Measurements from ENCODE around the gene HGD. TPM values are rescaled to one million over a fixed set of nuclear protein-coding genes. Genes with fewer than 3 reads are reported as not detected.

HGD gene
- total and polyA plus RNA-seq, 12 donors: 0.32 to 2.2 (median 0.72) TPM; not detected in 1

DNA sequence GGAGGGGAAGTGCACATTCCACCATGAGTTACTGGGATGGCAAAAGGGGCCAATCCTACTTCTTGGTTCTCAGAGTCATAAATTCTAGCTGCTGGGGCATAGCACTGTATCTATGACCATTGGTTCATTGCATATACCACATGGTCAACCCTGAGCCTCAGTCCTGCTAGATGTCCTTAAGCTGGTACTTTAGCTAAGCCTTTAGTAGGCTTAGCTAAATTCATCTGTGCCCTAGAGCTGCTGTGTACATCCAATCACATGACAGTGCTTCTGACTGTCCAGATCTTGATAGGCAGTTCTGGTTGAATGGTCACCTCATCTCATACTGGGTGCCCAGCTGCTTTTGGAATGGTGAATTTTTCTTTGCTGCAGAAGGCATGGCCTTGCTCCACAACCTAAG, 77.7 kb downstream of the HGD start:
- H3K9me3 ChIP-seq (replicated peaks in 1 of 3): no peaks in the 10 kb centered on the region
- peaks cover 3 to 19% of the 10 kb centered on the region in 2 donors for H3K4me1 ChIP-seq (replicated peaks in 1 of 2)
- intact Hi-C loops (cut with DNase I): no loop called here
- H3K36me3 ChIP-seq (replicated peaks in 1 of 2): peaks cover 0 to 21% of the 10 kb centered on the region in 2 donors
- H3K27me3 ChIP-seq: no peaks in the 10 kb centered on the region
- TF ChIP-seq POLR2A (IDR thresholded peaks at IDR 0.05): no peak
- DNase-seq: no peak
- H3K4me3 ChIP-seq: no peak overlapping the region
- no peak overlapping the region for H3K27ac ChIP-seq

DNA sequence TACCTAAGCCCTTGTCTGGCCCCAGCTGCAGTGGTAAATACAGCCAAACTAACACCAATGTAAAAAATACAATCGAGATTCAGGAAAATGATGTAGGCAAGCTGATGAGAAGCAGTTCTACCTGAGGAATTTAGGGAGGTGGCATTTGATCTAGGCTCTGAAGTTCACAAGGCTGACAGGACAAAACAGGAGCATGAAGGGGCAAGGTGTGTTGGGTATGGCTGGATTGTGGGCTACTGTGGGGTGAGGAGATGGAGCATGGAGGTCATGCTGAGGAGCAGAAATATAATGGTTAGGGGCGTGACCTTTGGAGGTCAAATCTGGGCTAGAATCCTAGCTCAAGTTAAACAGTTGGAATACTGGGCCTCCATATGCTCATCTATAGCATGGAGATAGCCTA, 79.4 kb downstream of the HGD start:
- TF ChIP-seq, protein P1, sequence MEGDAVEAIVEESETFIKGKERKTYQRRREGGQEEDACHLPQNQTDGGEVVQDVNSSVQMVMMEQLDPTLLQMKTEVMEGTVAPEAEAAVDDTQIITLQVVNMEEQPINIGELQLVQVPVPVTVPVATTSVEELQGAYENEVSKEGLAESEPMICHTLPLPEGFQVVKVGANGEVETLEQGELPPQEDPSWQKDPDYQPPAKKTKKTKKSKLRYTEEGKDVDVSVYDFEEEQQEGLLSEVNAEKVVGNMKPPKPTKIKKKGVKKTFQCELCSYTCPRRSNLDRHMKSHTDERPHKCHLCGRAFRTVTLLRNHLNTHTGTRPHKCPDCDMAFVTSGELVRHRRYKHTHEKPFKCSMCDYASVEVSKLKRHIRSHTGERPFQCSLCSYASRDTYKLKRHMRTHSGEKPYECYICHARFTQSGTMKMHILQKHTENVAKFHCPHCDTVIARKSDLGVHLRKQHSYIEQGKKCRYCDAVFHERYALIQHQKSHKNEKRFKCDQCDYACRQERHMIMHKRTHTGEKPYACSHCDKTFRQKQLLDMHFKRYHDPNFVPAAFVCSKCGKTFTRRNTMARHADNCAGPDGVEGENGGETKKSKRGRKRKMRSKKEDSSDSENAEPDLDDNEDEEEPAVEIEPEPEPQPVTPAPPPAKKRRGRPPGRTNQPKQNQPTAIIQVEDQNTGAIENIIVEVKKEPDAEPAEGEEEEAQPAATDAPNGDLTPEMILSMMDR (IDR thresholded peaks at IDR 0.05): no peak
- no peak for TF ChIP-seq POLR2A (IDR thresholded peaks at IDR 0.05)

DNA sequence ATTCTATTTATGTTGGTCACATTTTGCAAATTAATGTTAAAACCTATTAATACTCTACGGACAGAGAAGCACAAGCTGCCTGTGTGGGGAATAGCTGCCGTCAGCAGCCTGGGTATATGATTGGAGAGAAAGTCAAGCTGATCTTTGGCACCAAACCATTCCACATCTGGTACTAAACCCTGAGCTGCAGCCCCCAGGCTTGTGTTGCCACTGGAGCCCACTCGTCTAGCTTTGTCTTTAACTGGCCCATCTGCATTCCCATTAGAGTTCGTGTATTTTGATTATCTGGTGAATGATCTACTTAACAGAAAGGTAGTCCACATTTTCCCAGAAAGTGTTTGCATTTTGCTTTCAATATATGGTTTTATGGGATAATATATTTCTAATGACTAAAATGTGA, 80.5 kb downstream of the HGD start:
- Histone ChIP-seq H3K36me3 (replicated peaks in 1 of 2) (peaks cover 0 to 33% of the 10 kb centered on the region in 2 donors), H3K9me3 (replicated peaks in 1 of 3) (no peaks in the 10 kb centered on the region), H3K27me3 (no peaks in the 10 kb centered on the region), H3K27ac (peak overlapping the region in 1 of 5 donors; percentile 24), H3K4me3 (no peak overlapping the region), H3K4me1 (replicated peaks in 1 of 2) (peaks cover 27 to 43% of the 10 kb centered on the region in 2 donors)
- DNase-seq: no peak
- intact Hi-C loops (cut with DNase I): no loop called here
- 57 to 67% (median 64%) methylated on average over 4 of the region's 4 CpGs for WGBS, 4 donors
- TF ChIP-seq POLR2A (IDR thresholded peaks at IDR 0.05): no peak
- TF ChIP-seq, protein P1 (IDR thresholded peaks at IDR 0.05): no peak

More for the DNA sequence above, 79.4 kb downstream of the HGD start:
- peaks cover 20 to 36% of the 10 kb centered on the region in 2 donors for H3K4me1 ChIP-seq (replicated peaks in 1 of 2)
- intact Hi-C loops (cut with DNase I): no loop called here
- H3K36me3 ChIP-seq (replicated peaks in 1 of 2): peaks cover 0 to 33% of the 10 kb centered on the region in 2 donors
- no peak for DNase-seq
- WGBS, 4 donors: 92 to 98% (median 96%) methylated on average over 2 of the region's 2 CpGs
- H3K9me3 ChIP-seq (replicated peaks in 1 of 3): no peaks in the 10 kb centered on the region
- H3K27me3 ChIP-seq: no peaks in the 10 kb centered on the region
- no peak overlapping the region for H3K4me3 ChIP-seq
- H3K27ac ChIP-seq: no peak overlapping the region

DNA sequence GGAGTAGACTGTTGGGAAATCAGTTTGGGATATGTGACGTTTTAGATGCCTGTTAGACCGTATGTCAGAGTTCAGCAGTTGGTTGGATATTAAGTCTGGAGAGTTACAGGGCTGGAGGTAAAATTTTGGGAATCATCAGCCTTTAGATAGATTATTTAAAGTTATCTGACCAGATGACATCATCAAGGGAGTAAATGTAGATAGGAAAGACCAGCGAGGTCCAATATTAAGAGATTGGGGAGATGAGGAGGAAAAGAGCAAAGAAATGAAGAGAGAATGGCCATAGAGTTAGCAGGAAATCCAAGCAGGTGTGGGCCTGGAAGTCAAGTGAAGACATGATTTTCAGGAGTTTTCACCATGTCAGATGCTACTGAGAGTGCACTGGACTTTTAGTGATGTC, 82.8 kb downstream of the HGD start:
- H3K27me3 ChIP-seq: no peaks in the 10 kb centered on the region
- intact Hi-C loops (cut with DNase I): no loop called here
- H3K9me3 ChIP-seq (replicated peaks in 1 of 3): no peaks in the 10 kb centered on the region
- H3K4me3 ChIP-seq: peak overlapping the region in 1 of 4 donors; percentile 22
- H3K27ac ChIP-seq: peak overlapping the region in 3 of 5 donors; percentile 37 to 96 (median 92)
- 55 to 69% (median 65%) methylated on average over 3 of the region's 3 CpGs for WGBS, 4 donors
- no peak for DNase-seq
- peaks cover 27 to 51% of the 10 kb centered on the region in 2 donors for H3K4me1 ChIP-seq (replicated peaks in 1 of 2)
- peaks cover 0 to 33% of the 10 kb centered on the region in 2 donors for H3K36me3 ChIP-seq (replicated peaks in 1 of 2)
- no peak for TF ChIP-seq POLR2A (IDR thresholded peaks at IDR 0.05)
- TF ChIP-seq, protein P1 (IDR thresholded peaks at IDR 0.05): no peak

DNA sequence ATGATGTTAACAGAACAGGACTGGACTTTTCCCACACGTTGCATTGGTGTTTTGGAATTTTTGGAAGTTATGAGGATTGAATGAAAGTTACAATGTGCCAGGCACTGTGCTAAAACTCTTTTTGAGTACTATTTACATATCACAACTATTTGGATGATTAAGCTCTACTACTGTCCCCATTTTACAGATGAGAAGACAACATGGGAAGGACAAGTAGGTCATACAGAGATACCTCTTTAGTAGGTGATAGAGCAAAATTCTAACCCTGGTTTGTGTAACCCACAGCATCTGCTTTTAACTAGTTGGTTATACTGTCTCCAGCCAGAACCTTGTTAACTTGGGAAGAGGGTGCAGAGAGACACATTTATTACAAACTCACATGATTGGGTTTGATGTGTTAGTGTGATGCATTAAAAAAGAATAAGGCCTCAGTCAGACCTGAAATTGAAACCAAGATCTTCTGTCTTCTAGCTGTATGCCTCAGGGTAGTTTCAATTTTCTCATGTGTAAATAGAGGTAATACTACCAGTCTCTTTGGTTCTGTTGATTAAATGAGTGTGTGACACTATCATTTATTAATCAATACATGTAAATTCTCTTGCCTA, 84.5 kb downstream of the HGD start:
- peaks cover 0 to 30% of the 10 kb centered on the region in 2 donors for H3K36me3 ChIP-seq (replicated peaks in 1 of 2)
- H3K4me3 ChIP-seq: peak overlapping the region in 2 of 4 donors; percentile 50 to 84
- DNase-seq: no peak
- no peak for TF ChIP-seq POLR2A (IDR thresholded peaks at IDR 0.05)
- TF ChIP-seq, protein P1 (IDR thresholded peaks at IDR 0.05): no peak
- no peaks in the 10 kb centered on the region for H3K9me3 ChIP-seq (replicated peaks in 1 of 3)
- no peaks in the 10 kb centered on the region for H3K27me3 ChIP-seq
- peak overlapping the region in 3 of 5 donors; percentile 63 to 96 (median 92) for H3K27ac ChIP-seq
- intact Hi-C loops (cut with DNase I): no loop called here
- 17 to 35% (median 21%) methylated on average over 1 of the region's 1 CpG for WGBS, 4 donors
- peaks cover 27 to 51% of the 10 kb centered on the region in 2 donors for H3K4me1 ChIP-seq (replicated peaks in 1 of 2)
